Liver (tissue), 9 donors: ENCODE results near the gene RCSD1. TPM values are rescaled to one million over a fixed set of nuclear protein-coding genes. Genes with fewer than 3 reads are reported as not detected.

Experiments used
- DNase-seq: peaks from one replicate; pipeline ENCODE4 v3.0.0-alpha.2; 2017; ENCODE audit warnings: low spot score
- H3K27ac ChIP-seq, 2 donors: one replicate each; pipeline ENCODE4 v1.7.0; 2013; ENCODE audit warnings: inconsistent platforms in 2 of 2, low read length in 2 of 2, control low read depth in 1 of 2, low read depth in 1 of 2, mild to moderate bottlenecking in 1 of 2
- H3K27me3 ChIP-seq, 4 donors: one replicate each; pipeline versions ENCODE4 v1.6.1 to v1.7.0; 2013; ENCODE audit warnings: low read length in 3 of 4, inconsistent platforms in 1 of 4, mild to moderate bottlenecking in 1 of 4, moderate library complexity in 1 of 4; ENCODE audit not compliant: control insufficient read depth in 4 of 4, insufficient read depth in 4 of 4
- H3K36me3 ChIP-seq, 4 donors: one replicate each; pipeline versions ENCODE4 v1.6.1 to v1.7.0; 2013; ENCODE audit warnings: low read length in 3 of 4, mild to moderate bottlenecking in 3 of 4, low read depth in 1 of 4, moderate library complexity in 1 of 4; ENCODE audit not compliant: control insufficient read depth in 4 of 4, insufficient read depth in 3 of 4
- H3K4me1 ChIP-seq, 4 donors: one replicate each; pipeline versions ENCODE4 v1.6.1 to v1.7.0; 2013; ENCODE audit warnings: low read length in 3 of 4, mild to moderate bottlenecking in 3 of 4, moderate library complexity in 1 of 4; ENCODE audit not compliant: control insufficient read depth in 4 of 4, insufficient read depth in 4 of 4
- H3K4me3 ChIP-seq, 3 donors: one replicate each; pipeline versions ENCODE4 v1.6.1 to v1.7.0; 2013; ENCODE audit warnings: low read length in 3 of 3, control low read depth in 1 of 3, low read depth in 1 of 3, mild to moderate bottlenecking in 1 of 3
- H3K9ac ChIP-seq, 2 donors: one replicate each; pipeline ENCODE4 v1.7.0; 2013; ENCODE audit warnings: low read length in 2 of 2, mild to moderate bottlenecking in 2 of 2, moderate library complexity in 2 of 2, control low read depth in 1 of 2, low read depth in 1 of 2
- H3K9me3 ChIP-seq, 4 donors: one replicate each; pipeline versions ENCODE4 v1.6.1 to v1.7.0; 2013; ENCODE audit warnings: low read length in 3 of 4; ENCODE audit not compliant: control insufficient read depth in 4 of 4
- EGR1 ChIP-seq, 2 donors: IDR thresholded peaks; 2 replicates each; pipeline ENCODE4 v1.6.1; 2016 to 2018; ENCODE audit warnings: antibody characterized with exemption in 2 of 2, low read depth in 2 of 2
- FOXA1 ChIP-seq: IDR thresholded peaks from 2 replicates; pipeline ENCODE4 v1.6.1; 2016; ENCODE audit warnings: antibody characterized with exemption
- FOXA2 ChIP-seq: IDR thresholded peaks from 2 replicates; pipeline ENCODE4 v1.6.1; 2016; ENCODE audit warnings: antibody characterized with exemption
- GABPA ChIP-seq, 2 donors: IDR thresholded peaks in 1 of 2; conservative IDR thresholded peaks in 1 of 2; 2 replicates each; pipeline ENCODE4 v1.6.1; 2016; ENCODE audit warnings: antibody characterized with exemption in 2 of 2, mild to moderate bottlenecking in 1 of 2, moderate library complexity in 1 of 2
- HNF4A ChIP-seq, 2 donors: conservative IDR thresholded peaks; 2 replicates each; pipeline ENCODE4 v1.6.1; 2016; ENCODE audit warnings: antibody characterized with exemption in 2 of 2, mild to moderate bottlenecking in 2 of 2
- JUND ChIP-seq, 2 donors: IDR thresholded peaks; 2 replicates each; pipeline ENCODE4 v1.6.1; 2016; ENCODE audit warnings: antibody characterized with exemption in 2 of 2
- NR2F2 ChIP-seq: IDR thresholded peaks from 2 replicates; pipeline ENCODE4 v1.6.1; 2016; ENCODE audit warnings: antibody characterized with exemption
- RAD21 ChIP-seq, 2 donors: IDR thresholded peaks; 2 replicates each; pipeline ENCODE4 v1.6.1; 2016; ENCODE audit warnings: antibody characterized with exemption in 2 of 2, mild to moderate bottlenecking in 2 of 2
- RXRA ChIP-seq, 2 donors: IDR thresholded peaks; 2 replicates each; pipeline ENCODE4 v1.6.1; 2017 to 2018; ENCODE audit warnings: antibody characterized with exemption in 2 of 2, mild to moderate bottlenecking in 1 of 2
- SP1 ChIP-seq: IDR thresholded peaks from 2 replicates; pipeline ENCODE4 v1.6.1; 2018; ENCODE audit warnings: antibody characterized with exemption, mild to moderate bottlenecking
- YY1 ChIP-seq: IDR thresholded peaks from 2 replicates; pipeline ENCODE4 v1.6.1; 2016; ENCODE audit warnings: antibody characterized with exemption, mild to moderate bottlenecking
- WGBS: extraction: QIAGEN DNeasy Blood & Tissue Kit; methylation state at CpG from one replicate; pipeline ENCODE4 v1.1.7; 2013; 5-methylcytosine and 5-hydroxymethylcytosine counted together
- polyA plus RNA-seq, 2 donors: library from polyadenylated mRNA; stranded (reverse) in 1 of 2; unstranded in 1 of 2; fragments of 200-250 nt in 1 of 2; fragments of >200 nt in 1 of 2; fragmentation: Nextera tagmentation in 1 of 2; extraction: Ambion mirVana in 1 of 2; gene quantifications; one replicate each; pipeline versions ENCODE4 v1.2.1 to v1.2.3, GENCODE V29; 2013 to 2015
- total RNA-seq, 2 donors: library from RNA; depleted of rRNA; stranded (reverse); fragments of >200 nt; gene quantifications; one replicate each; pipeline ENCODE4 v1.2.3, GENCODE V29; 2014
- TF ChIP-seq, protein P1 (sequence below): fragments of 150-350 bp; IDR thresholded peaks from 2 replicates; pipeline ENCODE4 v1.5.1; 2017; ENCODE audit warnings: improper control_type of control experiment, low read depth, low read length; ENCODE audit not compliant: missing input control
- TF ChIP-seq, protein P2 (sequence below): IDR thresholded peaks from 2 replicates; pipeline ENCODE4 v1.6.1; 2016; ENCODE audit warnings: antibody characterized with exemption
- TF ChIP-seq, protein P3 (sequence below): IDR thresholded peaks from 2 replicates; pipeline ENCODE4 v1.6.1; 2016; ENCODE audit warnings: antibody characterized with exemption
- TF ChIP-seq, protein P4 (sequence below): IDR thresholded peaks from 2 replicates; pipeline ENCODE4 v1.6.1; 2016; ENCODE audit warnings: antibody characterized with exemption
- donor health status: healthy.
- donor health status: healthy.
- donor health status: healthy.
- donor health status: healthy.
- donor health status: healthy.

The RCSD1 gene
- total and polyA plus RNA-seq, 4 donors, result 3.1 to 15.0 (median 6.0) TPM

DNA sequence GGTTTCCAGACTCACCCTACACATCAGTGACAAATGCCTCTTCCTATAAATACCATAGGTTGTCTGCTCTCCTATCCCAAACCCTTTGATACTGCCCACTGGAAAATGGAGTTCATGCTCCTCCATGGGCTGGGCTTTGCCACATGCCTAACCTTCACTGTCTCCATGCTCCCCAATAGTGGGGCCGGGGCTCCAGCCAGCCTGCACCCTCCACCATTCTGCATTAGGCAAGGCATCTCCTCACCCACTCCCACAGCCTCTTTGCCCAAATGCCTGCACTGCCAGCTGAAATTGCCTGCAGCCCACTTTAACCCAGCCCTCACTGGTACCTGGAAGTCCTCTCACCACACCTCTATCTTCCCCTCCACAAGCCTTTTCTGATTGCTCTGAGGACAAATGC, 73.5 kb downstream of the RCSD1 start:
- DNase-seq, result no peak
- H3K4me3 ChIP-seq, result no peak overlapping the region
- no peak overlapping the region for H3K9ac ChIP-seq
- no peak overlapping the region for H3K27ac ChIP-seq
- H3K36me3 ChIP-seq, result peaks cover 0 to 3% (median 0%) of the 10 kb centered on the region in 4 donors
- H3K27me3 ChIP-seq, result no peaks in the 10 kb centered on the region
- H3K9me3 ChIP-seq, result no peaks in the 10 kb centered on the region
- 92% methylated on average over 1 of the region's 1 CpG for WGBS
- H3K4me1 ChIP-seq, result no peaks in the 10 kb centered on the region
- no peak for TF ChIP-seq HNF4A (conservative IDR thresholded peaks at IDR 0.05)
- TF ChIP-seq, protein P1, sequence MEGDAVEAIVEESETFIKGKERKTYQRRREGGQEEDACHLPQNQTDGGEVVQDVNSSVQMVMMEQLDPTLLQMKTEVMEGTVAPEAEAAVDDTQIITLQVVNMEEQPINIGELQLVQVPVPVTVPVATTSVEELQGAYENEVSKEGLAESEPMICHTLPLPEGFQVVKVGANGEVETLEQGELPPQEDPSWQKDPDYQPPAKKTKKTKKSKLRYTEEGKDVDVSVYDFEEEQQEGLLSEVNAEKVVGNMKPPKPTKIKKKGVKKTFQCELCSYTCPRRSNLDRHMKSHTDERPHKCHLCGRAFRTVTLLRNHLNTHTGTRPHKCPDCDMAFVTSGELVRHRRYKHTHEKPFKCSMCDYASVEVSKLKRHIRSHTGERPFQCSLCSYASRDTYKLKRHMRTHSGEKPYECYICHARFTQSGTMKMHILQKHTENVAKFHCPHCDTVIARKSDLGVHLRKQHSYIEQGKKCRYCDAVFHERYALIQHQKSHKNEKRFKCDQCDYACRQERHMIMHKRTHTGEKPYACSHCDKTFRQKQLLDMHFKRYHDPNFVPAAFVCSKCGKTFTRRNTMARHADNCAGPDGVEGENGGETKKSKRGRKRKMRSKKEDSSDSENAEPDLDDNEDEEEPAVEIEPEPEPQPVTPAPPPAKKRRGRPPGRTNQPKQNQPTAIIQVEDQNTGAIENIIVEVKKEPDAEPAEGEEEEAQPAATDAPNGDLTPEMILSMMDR, result no peak
- TF ChIP-seq, protein P2, sequence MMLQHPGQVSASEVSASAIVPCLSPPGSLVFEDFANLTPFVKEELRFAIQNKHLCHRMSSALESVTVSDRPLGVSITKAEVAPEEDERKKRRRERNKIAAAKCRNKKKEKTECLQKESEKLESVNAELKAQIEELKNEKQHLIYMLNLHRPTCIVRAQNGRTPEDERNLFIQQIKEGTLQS, result no peak
- TF ChIP-seq, protein P3, sequence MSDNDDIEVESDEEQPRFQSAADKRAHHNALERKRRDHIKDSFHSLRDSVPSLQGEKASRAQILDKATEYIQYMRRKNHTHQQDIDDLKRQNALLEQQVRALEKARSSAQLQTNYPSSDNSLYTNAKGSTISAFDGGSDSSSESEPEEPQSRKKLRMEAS, result no peak

DNA sequence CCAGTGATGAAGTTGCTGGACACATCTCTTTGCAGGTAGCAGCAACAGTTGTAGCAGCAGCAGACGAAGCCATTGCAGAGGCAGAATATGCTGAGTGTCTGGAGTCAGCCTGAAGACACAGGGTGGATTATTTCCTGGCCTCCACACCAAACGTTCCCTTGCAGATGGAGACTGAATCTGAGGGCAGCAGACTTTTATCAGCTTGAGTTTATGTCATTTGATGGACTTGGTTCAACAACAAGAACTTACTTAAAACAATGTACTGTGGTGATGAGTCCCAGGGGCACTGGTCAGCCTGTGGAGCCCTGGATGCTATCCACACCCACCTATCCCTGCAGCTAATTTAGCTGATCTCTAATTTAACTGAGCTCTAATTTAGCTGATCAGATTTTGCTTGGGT, 74.7 kb downstream of the RCSD1 start:
- no peak overlapping the region for H3K4me3 ChIP-seq
- 57% methylated on average over 2 of the region's 2 CpGs for WGBS
- H3K36me3 ChIP-seq, result peaks cover 0 to 3% (median 0%) of the 10 kb centered on the region in 4 donors
- H3K27ac ChIP-seq, result no peak overlapping the region
- H3K27me3 ChIP-seq, result no peaks in the 10 kb centered on the region
- no peak overlapping the region for H3K9ac ChIP-seq
- H3K9me3 ChIP-seq, result no peaks in the 10 kb centered on the region
- TF ChIP-seq, protein P1, result no peak
- TF ChIP-seq, protein P3, result no peak
- TF ChIP-seq JUND (IDR thresholded peaks at IDR 0.05), result no peak
- no peak for TF ChIP-seq EGR1 (IDR thresholded peaks at IDR 0.05; ENCODE audit: low read depth in 2 of 2)
- no peak for DNase-seq
- no peaks in the 10 kb centered on the region for H3K4me1 ChIP-seq

DNA sequence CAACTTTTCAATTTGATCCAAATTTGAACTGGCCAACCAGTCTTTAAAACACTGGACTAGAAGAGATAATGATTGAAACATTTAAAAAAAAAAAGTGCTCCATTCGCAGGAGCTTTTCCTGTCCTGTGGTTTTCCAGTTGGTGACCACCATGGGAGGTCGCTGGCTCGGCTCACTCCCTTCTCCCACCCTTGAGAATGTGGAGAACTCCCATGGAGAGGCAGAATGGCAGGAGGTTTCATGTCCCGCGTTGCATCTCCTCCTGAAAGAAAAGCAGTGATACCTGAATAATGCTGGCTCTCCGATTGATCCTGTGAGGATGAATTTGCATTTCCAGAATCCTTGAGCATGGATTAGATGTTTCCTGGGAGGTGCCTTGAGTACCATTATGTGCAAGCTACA, 75.2 kb downstream of the RCSD1 start:
- Histone ChIP-seq H3K9me3 (no peaks in the 10 kb centered on the region), H3K9ac (no peak overlapping the region), H3K36me3 (peaks cover 0 to 3% (median 0%) of the 10 kb centered on the region in 4 donors), H3K27me3 (no peaks in the 10 kb centered on the region), H3K27ac (no peak overlapping the region), H3K4me1 (no peaks in the 10 kb centered on the region), H3K4me3 (no peak overlapping the region)
- DNase-seq, result no peak
- 55% methylated on average over 6 of the region's 6 CpGs for WGBS
- TF ChIP-seq EGR1 (IDR thresholded peaks at IDR 0.05; ENCODE audit: low read depth in 2 of 2) (no peak), NR2F2 (no peak), GABPA (IDR thresholded peaks at IDR 0.05 in 1 of 2, conservative IDR thresholded peaks at IDR 0.05 in 1 of 2) (no peak), RXRA (IDR thresholded peaks at IDR 0.05) (no peak), FOXA1 (no peak), FOXA2 (no peak), SP1 (no peak), RAD21 (IDR thresholded peaks at IDR 0.05) (no peak), YY1 (no peak)
- TF ChIP-seq, protein P4, sequence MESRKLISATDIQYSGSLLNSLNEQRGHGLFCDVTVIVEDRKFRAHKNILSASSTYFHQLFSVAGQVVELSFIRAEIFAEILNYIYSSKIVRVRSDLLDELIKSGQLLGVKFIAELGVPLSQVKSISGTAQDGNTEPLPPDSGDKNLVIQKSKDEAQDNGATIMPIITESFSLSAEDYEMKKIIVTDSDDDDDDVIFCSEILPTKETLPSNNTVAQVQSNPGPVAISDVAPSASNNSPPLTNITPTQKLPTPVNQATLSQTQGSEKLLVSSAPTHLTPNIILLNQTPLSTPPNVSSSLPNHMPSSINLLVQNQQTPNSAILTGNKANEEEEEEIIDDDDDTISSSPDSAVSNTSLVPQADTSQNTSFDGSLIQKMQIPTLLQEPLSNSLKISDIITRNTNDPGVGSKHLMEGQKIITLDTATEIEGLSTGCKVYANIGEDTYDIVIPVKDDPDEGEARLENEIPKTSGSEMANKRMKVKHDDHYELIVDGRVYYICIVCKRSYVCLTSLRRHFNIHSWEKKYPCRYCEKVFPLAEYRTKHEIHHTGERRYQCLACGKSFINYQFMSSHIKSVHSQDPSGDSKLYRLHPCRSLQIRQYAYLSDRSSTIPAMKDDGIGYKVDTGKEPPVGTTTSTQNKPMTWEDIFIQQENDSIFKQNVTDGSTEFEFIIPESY, result no peak
- TF ChIP-seq, protein P1, result no peak
- TF ChIP-seq, protein P3, result no peak
